HepG2 (cell line): ENCODE data around the gene ACTN4. TPM values are rescaled to one million over a fixed set of nuclear protein-coding genes. Genes with fewer than 3 reads are reported as not detected.

Experiments
- CBFB ChIP-seq: sonication (generic); formaldehyde crosslinking; IDR thresholded peaks from 2 replicates; pipeline ENCODE4 v1.4.0; 2020; ENCODE audit warnings: missing genetic modification reagents
- HES4 ChIP-seq: sonication (generic); formaldehyde crosslinking; IDR thresholded peaks from 2 replicates; pipeline ENCODE4 v1.9.0; 2021; ENCODE audit warnings: mild to moderate bottlenecking, missing genetic modification reagents, borderline replicate concordance
- MBD4 ChIP-seq: IDR thresholded peaks from 2 replicates; pipeline ENCODE4 v1.6.1; 2012; ENCODE audit warnings: low read length, inconsistent platforms, borderline replicate concordance
- MED13 ChIP-seq: sonication (generic); formaldehyde crosslinking; IDR thresholded peaks from 2 replicates; pipeline ENCODE4 v1.5.0; 2020; ENCODE audit warnings: missing genetic modification reagents
- NFE2 ChIP-seq: sonication (generic); formaldehyde crosslinking; IDR thresholded peaks from 2 replicates; pipeline ENCODE4 v1.4.0; 2020; ENCODE audit warnings: missing genetic modification reagents
- NR1H2 ChIP-seq: sonication (generic); formaldehyde crosslinking; IDR thresholded peaks from 2 replicates; pipeline ENCODE4 v1.8.1; 2022; ENCODE audit warnings: low read depth, missing genetic modification reagents, borderline replicate concordance
- PCBP1 ChIP-seq: fragments of 200-400 bp; formaldehyde crosslinking; IDR thresholded peaks from 2 replicates; pipeline ENCODE4 v1.6.1; 2017; ENCODE audit warnings: mild to moderate bottlenecking, low read depth, low read length, borderline replicate concordance
- REPIN1 ChIP-seq: sonication (generic); formaldehyde crosslinking; IDR thresholded peaks from 2 replicates; pipeline ENCODE4 v1.8.0; 2022; ENCODE audit warnings: missing genetic modification reagents, low read depth, mild to moderate bottlenecking, borderline replicate concordance
- SNAPC5 ChIP-seq: sonication (generic); formaldehyde crosslinking; IDR thresholded peaks from 2 replicates; pipeline ENCODE4 v1.8.1; 2023; ENCODE audit warnings: mild to moderate bottlenecking, missing genetic modification reagents, borderline replicate concordance
- SYNCRIP ChIP-seq: fragments of 200-400 bp; formaldehyde crosslinking; IDR thresholded peaks from 2 replicates; pipeline ENCODE4 v1.6.1; 2018; ENCODE audit warnings: mild to moderate bottlenecking, low read depth, low read length; ENCODE audit not compliant: insufficient read depth
- TSC22D2 ChIP-seq: sonication (generic); formaldehyde crosslinking; IDR thresholded peaks from 2 replicates; pipeline ENCODE4 v1.5.1; 2020; ENCODE audit warnings: missing genetic modification reagents, mild to moderate bottlenecking, borderline replicate concordance
- ZBTB10 ChIP-seq: sonication (generic); formaldehyde crosslinking; IDR thresholded peaks from 2 replicates; pipeline ENCODE4 v1.4.0; 2020; ENCODE audit warnings: missing genetic modification reagents, borderline replicate concordance
- ZNF12 ChIP-seq: sonication (generic); formaldehyde crosslinking; IDR thresholded peaks from 2 replicates; pipeline ENCODE4 v1.5.0; 2020; ENCODE audit warnings: missing genetic modification reagents
- ZNF646 ChIP-seq: sonication (generic); formaldehyde crosslinking; IDR thresholded peaks from 2 replicates; pipeline ENCODE4 v1.9.0; 2021; ENCODE audit warnings: mild to moderate bottlenecking, missing genetic modification reagents
- ZNF761 ChIP-seq: sonication (generic); formaldehyde crosslinking; conservative IDR thresholded peaks from 2 replicates; pipeline ENCODE4 v1.4.0; 2020; ENCODE audit warnings: mild to moderate bottlenecking, missing genetic modification reagents
- polyA plus RNA-seq, 8 experiments: library from polyadenylated mRNA; depleted of rRNA in 3 of 8; stranded (reverse) in 7 of 8; unstranded in 1 of 8; fragments of >200 nt; fragmentation: Illumina TruSeq in 4 of 8; extraction: Trizol in 4 of 8; gene quantifications; 2 replicates each; pipeline versions ENCODE4 v1.2.1 to v1.2.3, GENCODE V29; 2011 to 2016; ENCODE audit warnings: low read depth in 4 of 8, missing spikeins in 1 of 8, mixed read lengths in 1 of 8; ENCODE audit not compliant: insufficient read depth in 1 of 8
- total RNA-seq, 5 experiments: library from RNA; depleted of rRNA; stranded (reverse); fragments of >200 nt; fragmentation: Illumina TruSeq; extraction: Trizol; gene quantifications; 2 replicates each; pipeline ENCODE4 v1.2.3, GENCODE V29; 2016; ENCODE audit warnings: low read depth in 1 of 5
- TF ChIP-seq, protein P1 (sequence below): sonication (generic); formaldehyde crosslinking; IDR thresholded peaks from 2 replicates; pipeline ENCODE4 v1.8.0; 2022; ENCODE audit warnings: missing genetic modification reagents, mild to moderate bottlenecking, inconsistent platforms, borderline replicate concordance
- TF ChIP-seq, protein P2 (sequence below): IDR thresholded peaks from 2 replicates; pipeline ENCODE4 v1.6.1; 2016; ENCODE audit warnings: missing compliant biosample characterization, missing genetic modification reagents, borderline replicate concordance

Gene ACTN4
- total and polyA plus RNA-seq, 2 of the 13 experiments (the other 11 are each of a cell fraction or from before 2014, with no cell fraction given), result 171 to 192 TPM

DNA sequence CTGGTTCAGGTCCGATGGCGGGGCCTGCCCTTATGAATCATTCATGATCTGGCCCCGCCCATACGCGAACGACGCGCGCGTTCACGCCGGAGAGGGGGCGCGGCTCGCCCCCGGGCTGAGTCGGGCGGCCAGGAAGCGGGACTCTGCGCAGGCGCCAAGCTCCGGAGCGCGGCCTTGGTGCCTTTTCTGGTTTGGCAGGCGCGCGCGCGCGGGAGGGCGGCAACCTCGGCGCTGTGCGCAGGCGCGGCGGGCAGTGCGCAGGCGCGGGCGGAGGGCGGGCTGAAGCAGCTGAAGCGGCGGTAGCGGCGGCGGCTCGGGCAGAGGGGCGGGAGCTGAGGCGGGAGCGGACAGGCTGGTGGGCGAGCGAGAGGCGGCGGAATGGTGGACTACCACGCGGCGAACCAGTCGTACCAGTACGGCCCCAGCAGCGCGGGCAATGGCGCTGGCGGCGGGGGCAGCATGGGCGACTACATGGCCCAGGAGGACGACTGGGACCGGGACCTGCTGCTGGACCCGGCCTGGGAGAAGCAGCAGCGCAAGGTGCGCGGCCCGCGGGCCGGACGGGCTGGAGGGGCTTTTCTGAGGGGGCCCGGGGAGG is at the start of gene ACTN4 (continued):
- TF ChIP-seq TSC22D2 (CRISPR knock-in tag), result no peak
- no peak for TF ChIP-seq CBFB (CRISPR knock-in tag)
- peak; percentile 93; the same call in 1 of the 2 replicates for TF ChIP-seq HES4
- no peak for TF ChIP-seq ZNF646 (CRISPR knock-in tag)
- no peak for TF ChIP-seq MED13 (CRISPR knock-in tag)
- TF ChIP-seq PCBP1, result 0 out of 2 replicates have a peak, but pooled peaks have one; percentile 70
- TF ChIP-seq, protein P1, sequence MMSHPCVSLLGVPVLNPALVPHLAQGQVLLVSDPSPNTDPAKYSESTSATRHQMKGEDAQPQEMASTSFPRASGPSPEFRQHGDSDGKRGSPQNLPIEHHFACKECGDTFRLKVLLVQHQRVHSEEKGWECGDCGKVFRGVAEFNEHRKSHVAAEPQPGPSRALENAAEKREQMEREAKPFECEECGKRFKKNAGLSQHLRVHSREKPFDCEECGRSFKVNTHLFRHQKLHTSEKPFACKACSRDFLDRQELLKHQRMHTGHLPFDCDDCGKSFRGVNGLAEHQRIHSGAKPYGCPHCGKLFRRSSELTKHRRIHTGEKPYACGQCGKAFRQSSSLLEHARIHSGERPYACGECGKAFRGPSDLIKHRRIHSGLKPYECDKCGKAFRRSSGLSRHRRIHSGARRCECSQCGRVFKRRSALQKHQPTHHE (CRISPR knock-in tag), result no peak; the same call in 1 of the 2 replicates
- no peak for TF ChIP-seq ZBTB10
- TF ChIP-seq SYNCRIP, result no peak
- TF ChIP-seq ZNF12 (CRISPR knock-in tag), result no peak
- TF ChIP-seq NR1H2, result 0 out of 2 replicates have a peak, but pooled peaks have one; percentile 29
- TF ChIP-seq SNAPC5, result no peak
- TF ChIP-seq ZNF761, result no peak
- no peak for TF ChIP-seq MBD4
- TF ChIP-seq, protein P2, sequence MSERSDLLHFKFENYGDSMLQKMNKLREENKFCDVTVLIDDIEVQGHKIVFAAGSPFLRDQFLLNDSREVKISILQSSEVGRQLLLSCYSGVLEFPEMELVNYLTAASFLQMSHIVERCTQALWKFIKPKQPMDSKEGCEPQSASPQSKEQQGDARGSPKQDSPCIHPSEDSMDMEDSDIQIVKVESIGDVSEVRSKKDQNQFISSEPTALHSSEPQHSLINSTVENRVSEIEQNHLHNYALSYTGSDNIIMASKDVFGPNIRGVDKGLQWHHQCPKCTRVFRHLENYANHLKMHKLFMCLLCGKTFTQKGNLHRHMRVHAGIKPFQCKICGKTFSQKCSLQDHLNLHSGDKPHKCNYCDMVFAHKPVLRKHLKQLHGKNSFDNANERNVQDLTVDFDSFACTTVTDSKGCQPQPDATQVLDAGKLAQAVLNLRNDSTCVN (CRISPR knock-in tag), result peak; percentile 38; the same call in 1 of the 2 replicates
- peak; percentile 67; the same call in 1 of the 2 replicates for TF ChIP-seq REPIN1 (CRISPR knock-in tag)
- TF ChIP-seq NFE2 (CRISPR knock-in tag), result no peak
